Parathyroid adenoma (tissue), 2 donors: Measurements from ENCODE around the gene RUNX3.

Experiments
- H2AFZ ChIP-seq: fragments of 300-600 bp; sonication (generic); one replicate; pipeline ENCODE4 v1.7.0; 2017; ENCODE audit warnings: antibody characterized with exemption, mild to moderate bottlenecking
- H3K27ac ChIP-seq: fragments of 300-600 bp; sonication (generic); one replicate; pipeline ENCODE4 v1.7.0; 2017
- H3K27me3 ChIP-seq: fragments of 300-600 bp; sonication (generic); one replicate; pipeline ENCODE4 v1.7.0; 2017; ENCODE audit warnings: low read length; ENCODE audit not compliant: control insufficient read depth, insufficient read depth
- H3K36me3 ChIP-seq: fragments of 300-600 bp; sonication (generic); one replicate; pipeline ENCODE4 v1.7.0; 2017; ENCODE audit warnings: low read length; ENCODE audit not compliant: control insufficient read depth, insufficient read depth
- H3K4me1 ChIP-seq: fragments of 300-600 bp; sonication (generic); one replicate; pipeline ENCODE4 v1.7.0; 2017; ENCODE audit warnings: control low read depth
- H3K4me2 ChIP-seq: fragments of 300-600 bp; sonication (generic); one replicate; pipeline ENCODE4 v1.7.0; 2017; ENCODE audit warnings: low read length
- H3K4me3 ChIP-seq: fragments of 300-600 bp; sonication (generic); one replicate; pipeline ENCODE4 v1.7.0; 2017; ENCODE audit warnings: low read depth, low read length
- H3K79me2 ChIP-seq: fragments of 300-600 bp; sonication (generic); one replicate; pipeline ENCODE4 v1.7.0; 2017; ENCODE audit warnings: control low read depth
- H3K9ac ChIP-seq: fragments of 300-600 bp; sonication (generic); one replicate; pipeline ENCODE4 v1.7.0; 2017; ENCODE audit warnings: mild to moderate bottlenecking
- H3K9me3 ChIP-seq: fragments of 300-600 bp; sonication (generic); one replicate; pipeline ENCODE4 v1.7.0; 2017; ENCODE audit warnings: low read length; ENCODE audit not compliant: control insufficient read depth
- CTCF ChIP-seq: fragments of 300-600 bp; sonication (generic); IDR thresholded peaks from one replicate; pipeline ENCODE4 v1.7.0; 2017; ENCODE audit warnings: antibody characterized with exemption, mild to moderate bottlenecking
- donor health status: primary hyperparathyroidism.

Gene RUNX3

GRCh38 chr1:24917327-24918074 lies 12.6 kb downstream of the RUNX3 start:
- H3K79me2 ChIP-seq: no peaks in the 10 kb centered on the region
- no peak for TF ChIP-seq CTCF
- H2AFZ ChIP-seq: no peak overlapping the region
- H3K4me1 ChIP-seq: no peaks in the 10 kb centered on the region
- no peak overlapping the region for H3K4me3 ChIP-seq
- no peak overlapping the region for H3K9ac ChIP-seq
- no peak overlapping the region for H3K4me2 ChIP-seq
- H3K27me3 ChIP-seq: no peaks in the 10 kb centered on the region
- no peaks in the 10 kb centered on the region for H3K9me3 ChIP-seq
- H3K36me3 ChIP-seq: no peaks in the 10 kb centered on the region
- H3K27ac ChIP-seq: no peak overlapping the region

- no peaks in the 10 kb centered on the region for H3K36me3 ChIP-seq
- H3K4me1 ChIP-seq: no peaks in the 10 kb centered on the region
- H2AFZ ChIP-seq: no peak overlapping the region
- H3K9ac ChIP-seq: no peak overlapping the region
- H3K79me2 ChIP-seq: no peaks in the 10 kb centered on the region
- no peak overlapping the region for H3K4me2 ChIP-seq
- no peaks in the 10 kb centered on the region for H3K9me3 ChIP-seq
- no peak overlapping the region for H3K4me3 ChIP-seq
- no peak overlapping the region for H3K27ac ChIP-seq
- H3K27me3 ChIP-seq: no peaks in the 10 kb centered on the region
- no peak for TF ChIP-seq CTCF
Measured at GRCh38 chr1:24915816-24916602, 14.1 kb downstream of the RUNX3 start.

- Histone ChIP-seq H2AFZ (no peak overlapping the region), H3K4me3 (no peak overlapping the region), H3K4me2 (no peak overlapping the region), H3K4me1 (no peaks in the 10 kb centered on the region), H3K9me3 (no peaks in the 10 kb centered on the region), H3K27me3 (no peaks in the 10 kb centered on the region), H3K9ac (no peak overlapping the region), H3K36me3 (no peaks in the 10 kb centered on the region), H3K79me2 (no peaks in the 10 kb centered on the region), H3K27ac (no peak overlapping the region)
- TF ChIP-seq CTCF: no peak
Measured at GRCh38 chr1:24914226-24915069, 15.6 kb downstream of the RUNX3 start.

- H3K79me2 ChIP-seq: no peaks in the 10 kb centered on the region
- no peak overlapping the region for H3K4me2 ChIP-seq
- no peak overlapping the region for H2AFZ ChIP-seq
- no peaks in the 10 kb centered on the region for H3K27me3 ChIP-seq
- TF ChIP-seq CTCF: no peak
- H3K4me1 ChIP-seq: no peaks in the 10 kb centered on the region
- H3K36me3 ChIP-seq: no peaks in the 10 kb centered on the region
- H3K4me3 ChIP-seq: no peak overlapping the region
- no peak overlapping the region for H3K9ac ChIP-seq
- H3K27ac ChIP-seq: no peak overlapping the region
- no peaks in the 10 kb centered on the region for H3K9me3 ChIP-seq
Measured at GRCh38 chr1:24913616-24914225, 16.4 kb downstream of the RUNX3 start.
